Right atrium auricular region (tissue), 2 donors: ENCODE results near the gene LSM4. TPM values are rescaled to one million over a fixed set of nuclear protein-coding genes. Genes with fewer than 3 reads are reported as not detected.
A peak's percentile ranks its signal among the peaks of the same experiment; 100 is the strongest.
"Not testable (repeated sequence)": the region's sequence is repeated elsewhere in the genome, so short reads cannot be mapped to it uniquely, and the experiment has no call there.

Experiments
- DNase-seq: peaks from one replicate; pipeline ENCODE4 v3.0.0-alpha.2; 2019; ENCODE audit warnings: low spot score
- H3K27ac ChIP-seq, 2 donors: fragments of 200-600 bp; sonication (generic); 1 replicate in 1 of 2; 2 replicates in 1 of 2; pipeline ENCODE4 v1.5.1; 2016 to 2019
- H3K27me3 ChIP-seq, 2 donors: fragments of 200-600 bp; sonication (generic); one replicate each; pipeline versions ENCODE4 v1.5.1 to v1.6.0; 2017 to 2019
- H3K36me3 ChIP-seq: fragments of 200-600 bp; sonication (generic); one replicate; pipeline ENCODE4 v1.5.1; 2016
- H3K4me1 ChIP-seq, 2 donors: fragments of 200-600 bp; sonication (generic); one replicate each; pipeline versions ENCODE4 v1.5.1 to v1.6.0; 2017 to 2019
- H3K4me3 ChIP-seq, 2 donors: fragments of 200-600 bp; sonication (generic); 1 replicate in 1 of 2; 2 replicates in 1 of 2; pipeline ENCODE4 v1.5.1; 2017 to 2019; ENCODE audit warnings: mild to moderate bottlenecking in 1 of 2, moderate library complexity in 1 of 2
- H3K9me3 ChIP-seq, 2 donors: fragments of 200-600 bp; sonication (generic); one replicate each; pipeline ENCODE4 v1.5.1; 2019
- total RNA-seq, 2 donors: library from RNA; depleted of rRNA; stranded (reverse); fragments of >200 nt; gene quantifications; one replicate each; pipeline ENCODE4 v1.1.0, GENCODE V29; 2016
- TF ChIP-seq, protein P1 (sequence below), 2 donors: fragments of 200-600 bp; sonication (generic); IDR thresholded peaks; one replicate each; pipeline ENCODE4 v1.5.1; 2019; ENCODE audit warnings: antibody characterized with exemption in 2 of 2

LSM4 gene
- total RNA-seq, 2 donors from 2014 or later, result 68.5 to 97.3 TPM

DNA sequence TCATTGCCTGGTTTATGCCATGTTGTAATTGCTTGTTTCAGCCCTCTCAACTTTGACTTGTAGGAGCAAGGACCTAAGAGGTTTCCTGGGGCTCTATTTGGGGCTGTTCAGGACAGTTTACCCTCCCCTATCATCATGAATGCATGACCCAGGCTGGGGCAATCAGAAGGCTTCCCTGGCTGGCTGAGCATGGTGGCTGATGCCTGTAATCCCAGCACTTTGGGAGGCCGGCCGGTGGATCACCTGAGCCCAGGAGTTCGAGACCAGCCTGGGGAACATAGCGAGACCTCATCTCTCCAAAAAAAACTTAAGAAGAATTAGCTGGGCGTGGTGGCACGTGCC, 6.1 kb upstream of the LSM4 start:
- Histone ChIP-seq H3K4me3 (peak overlapping the region in 1 of 2 donors; percentile 35), H3K36me3 (no peaks in the 10 kb centered on the region), H3K27me3 (no peaks in the 10 kb centered on the region), H3K27ac (peak overlapping the region; percentile 50 to 55), H3K9me3 (no peaks in the 10 kb centered on the region), H3K4me1 (peaks cover 0 to 15% of the 10 kb centered on the region in 2 donors)
- TF ChIP-seq, protein P1, sequence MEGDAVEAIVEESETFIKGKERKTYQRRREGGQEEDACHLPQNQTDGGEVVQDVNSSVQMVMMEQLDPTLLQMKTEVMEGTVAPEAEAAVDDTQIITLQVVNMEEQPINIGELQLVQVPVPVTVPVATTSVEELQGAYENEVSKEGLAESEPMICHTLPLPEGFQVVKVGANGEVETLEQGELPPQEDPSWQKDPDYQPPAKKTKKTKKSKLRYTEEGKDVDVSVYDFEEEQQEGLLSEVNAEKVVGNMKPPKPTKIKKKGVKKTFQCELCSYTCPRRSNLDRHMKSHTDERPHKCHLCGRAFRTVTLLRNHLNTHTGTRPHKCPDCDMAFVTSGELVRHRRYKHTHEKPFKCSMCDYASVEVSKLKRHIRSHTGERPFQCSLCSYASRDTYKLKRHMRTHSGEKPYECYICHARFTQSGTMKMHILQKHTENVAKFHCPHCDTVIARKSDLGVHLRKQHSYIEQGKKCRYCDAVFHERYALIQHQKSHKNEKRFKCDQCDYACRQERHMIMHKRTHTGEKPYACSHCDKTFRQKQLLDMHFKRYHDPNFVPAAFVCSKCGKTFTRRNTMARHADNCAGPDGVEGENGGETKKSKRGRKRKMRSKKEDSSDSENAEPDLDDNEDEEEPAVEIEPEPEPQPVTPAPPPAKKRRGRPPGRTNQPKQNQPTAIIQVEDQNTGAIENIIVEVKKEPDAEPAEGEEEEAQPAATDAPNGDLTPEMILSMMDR (IDR thresholded peaks at IDR 0.05), result no peak
- no peak for DNase-seq

DNA sequence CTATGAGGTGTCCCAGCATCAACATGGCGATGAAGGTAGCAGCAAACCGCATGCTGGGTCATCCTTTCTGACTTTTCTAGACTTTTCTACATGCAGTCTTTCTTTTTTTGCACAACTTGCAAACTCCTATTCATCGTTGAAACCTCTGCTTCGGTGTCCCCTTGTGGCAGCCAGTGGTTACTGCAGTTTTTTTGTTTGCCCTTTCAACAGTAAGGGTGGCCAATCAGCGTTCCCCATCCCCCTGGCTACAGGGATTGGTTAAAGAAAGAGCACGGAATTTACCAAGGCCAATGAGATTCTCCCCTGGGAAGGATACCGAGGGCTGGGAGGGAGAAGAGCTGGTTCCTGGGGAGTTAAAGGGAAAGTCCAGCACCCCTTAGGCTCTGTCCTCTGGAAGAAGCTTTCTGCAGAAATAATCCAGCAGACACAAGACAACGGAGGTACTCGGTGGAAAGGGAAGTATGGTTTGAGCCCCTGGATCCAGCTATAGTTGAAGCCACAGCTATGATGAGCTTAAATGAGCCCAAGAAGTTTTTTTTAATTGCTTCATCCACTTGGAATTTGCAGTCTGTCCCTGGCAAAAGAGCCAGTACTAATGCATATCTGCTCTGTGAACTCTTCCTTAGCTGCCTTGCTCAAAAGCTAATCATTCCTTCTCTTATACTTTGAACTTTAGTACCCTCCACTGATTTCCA, 5.6 kb upstream of the LSM4 start:
- Histone ChIP-seq H3K27ac (peak overlapping the region; percentile 50 to 55), H3K4me1 (peaks cover 0 to 20% of the 10 kb centered on the region in 2 donors), H3K9me3 (no peaks in the 10 kb centered on the region), H3K36me3 (no peaks in the 10 kb centered on the region), H3K4me3 (peak overlapping the region in 1 of 2 donors; percentile 35), H3K27me3 (no peaks in the 10 kb centered on the region)
- peak; percentile 99 for DNase-seq
- TF ChIP-seq, protein P1 (IDR thresholded peaks at IDR 0.05), result peak; percentile 91 to 92

DNA sequence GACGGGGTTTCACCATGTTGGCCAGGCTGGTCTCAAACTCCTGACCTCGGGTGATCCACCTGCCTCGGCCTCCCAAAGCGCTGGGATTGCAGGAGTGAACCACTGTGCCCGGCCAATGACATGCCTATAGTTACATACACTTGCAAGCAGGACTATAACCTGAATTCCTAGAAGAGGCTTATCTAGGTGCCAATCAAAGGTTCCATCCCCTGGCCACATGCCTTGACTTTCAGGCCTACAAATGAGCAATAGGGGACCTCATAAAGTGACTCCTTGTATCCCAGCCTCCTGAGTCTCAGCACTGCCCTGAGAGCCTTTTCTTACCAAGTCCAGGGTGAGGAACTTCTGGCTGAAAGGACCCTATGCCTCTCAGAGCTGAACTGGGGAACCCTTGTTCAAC, 3.9 kb upstream of the LSM4 start:
- DNase-seq, result no peak
- Histone ChIP-seq H3K27me3 (no peaks in the 10 kb centered on the region), H3K27ac (no peak overlapping the region), H3K9me3 (no peaks in the 10 kb centered on the region), H3K36me3 (no peaks in the 10 kb centered on the region), H3K4me1 (peaks cover 0 to 32% of the 10 kb centered on the region in 2 donors), H3K4me3 (no peak overlapping the region)
- TF ChIP-seq, protein P1 (IDR thresholded peaks at IDR 0.05), result no peak

DNA sequence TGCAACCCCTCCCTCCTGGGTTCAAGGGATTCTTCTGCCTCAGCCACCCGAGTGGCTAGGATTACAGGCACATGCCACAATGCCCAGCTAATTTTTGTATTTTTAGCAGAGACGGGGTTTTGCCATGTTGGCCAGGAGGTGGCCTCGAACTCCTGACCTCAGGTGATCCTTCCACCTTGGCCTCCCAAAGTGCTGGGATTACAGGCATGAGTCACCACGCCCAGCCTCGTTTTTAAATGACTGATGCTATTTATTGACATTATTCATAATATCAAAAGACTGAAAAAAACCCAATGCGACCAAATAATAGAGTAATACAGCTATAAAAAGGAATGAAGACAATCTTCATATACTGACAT, 1.5 kb upstream of the LSM4 start:
- H3K9me3 ChIP-seq, DNase-seq, H3K4me3 ChIP-seq, H3K27me3 ChIP-seq, H3K36me3 ChIP-seq: not testable (repeated sequence)
- H3K27ac ChIP-seq, result peak overlapping the region; percentile 82 to 95
- peaks cover 0 to 55% of the 10 kb centered on the region in 2 donors for H3K4me1 ChIP-seq

DNA sequence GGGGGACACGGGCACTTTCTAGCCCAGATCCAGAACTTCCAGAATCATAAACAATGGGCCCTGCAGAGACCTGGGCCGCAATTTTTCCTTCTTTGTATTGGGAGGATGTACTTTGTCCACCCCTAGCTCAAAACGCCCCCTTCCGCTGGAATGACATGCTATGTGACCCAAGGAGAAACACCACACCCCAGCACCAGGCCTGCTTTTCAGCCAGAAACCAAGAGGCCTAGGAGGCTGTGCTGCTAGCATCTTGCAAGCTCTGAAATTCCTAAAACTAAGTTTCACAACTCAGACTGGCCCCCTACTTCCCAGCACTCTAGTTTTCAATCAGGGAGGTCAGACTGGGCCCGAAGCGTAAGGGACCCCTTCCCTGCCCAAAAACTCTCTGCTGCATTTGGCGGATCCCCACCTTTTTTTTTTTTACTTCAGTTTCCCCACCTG, 538 bp downstream of the LSM4 start:
- Histone ChIP-seq H3K4me1 (peaks cover 0 to 60% of the 10 kb centered on the region in 2 donors), H3K27me3 (no peaks in the 10 kb centered on the region), H3K4me3 (peak overlapping the region; percentile 72 to 81), H3K9me3 (no peaks in the 10 kb centered on the region), H3K27ac (peak overlapping the region; percentile 82 to 95), H3K36me3 (no peaks in the 10 kb centered on the region)
- no peak for DNase-seq
- TF ChIP-seq, protein P1 (IDR thresholded peaks at IDR 0.05), result no peak

DNA sequence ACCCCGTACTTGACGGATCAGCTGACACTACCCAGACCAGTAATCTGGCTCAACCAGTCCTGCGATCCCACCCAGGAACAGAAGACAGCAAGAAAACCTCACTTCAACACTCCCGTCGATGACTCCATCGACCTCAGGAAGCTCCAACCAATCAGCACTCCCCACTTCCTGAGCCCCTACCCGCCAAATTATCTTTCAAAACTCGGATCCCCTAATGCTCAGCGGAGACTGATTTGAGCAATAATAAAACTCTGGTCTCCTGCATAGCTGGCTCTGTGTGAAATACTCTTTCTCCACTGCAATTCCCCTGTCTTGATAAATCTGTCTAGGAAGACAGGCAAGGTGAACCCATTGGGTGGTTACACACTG, 1.2 kb downstream of the LSM4 start:
- no peak for DNase-seq
- Histone ChIP-seq H3K4me3 (no peak overlapping the region), H3K4me1 (peaks cover 0 to 60% of the 10 kb centered on the region in 2 donors), H3K27ac (peak overlapping the region; percentile 82 to 95), H3K9me3 (no peaks in the 10 kb centered on the region), H3K27me3 (no peaks in the 10 kb centered on the region), H3K36me3 (no peaks in the 10 kb centered on the region)
- TF ChIP-seq, protein P1 (IDR thresholded peaks at IDR 0.05), result no peak
